Smooth muscle cell (in vitro differentiated cells): ENCODE results near the gene SHISAL1. TPM values are rescaled to one million over a fixed set of nuclear protein-coding genes. Genes with fewer than 3 reads are reported as not detected.

Experiments
- DNase-seq: peaks from one replicate; lab custom pipeline; 2025; ENCODE audit not compliant: unreplicated experiment; lab: John Stamatoyannopoulos, UW
- H2AFZ ChIP-seq: fragments of 200-600 bp; sonication (generic); 2 replicates; pipeline ENCODE4 v1.6.0; 2016; ENCODE audit warnings: antibody characterized with exemption, low read depth, mild to moderate bottlenecking
- H3F3A ChIP-seq: fragments of 200-600 bp; sonication (generic); 2 replicates; pipeline ENCODE4 v1.6.0; 2017; ENCODE audit warnings: antibody characterized with exemption, low read depth
- H3K27ac ChIP-seq: fragments of 200-600 bp; sonication (generic); 2 replicates; pipeline ENCODE4 v1.5.1; 2016; ENCODE audit warnings: low read depth, mild to moderate bottlenecking
- H3K27me3 ChIP-seq: fragments of 200-600 bp; sonication (generic); 2 replicates; pipeline ENCODE4 v1.6.1; 2016; ENCODE audit warnings: low read depth, mild to moderate bottlenecking
- H3K36me3 ChIP-seq: fragments of 200-600 bp; sonication (generic); 2 replicates; pipeline ENCODE4 v1.5.1; 2016; ENCODE audit warnings: low read depth
- H3K4me1 ChIP-seq: fragments of 200-600 bp; sonication (generic); 2 replicates; pipeline ENCODE4 v1.5.1; 2016; ENCODE audit warnings: low read depth
- H3K4me2 ChIP-seq: fragments of 200-600 bp; sonication (generic); 2 replicates; pipeline ENCODE4 v1.6.0; 2016; ENCODE audit warnings: mild to moderate bottlenecking
- H3K4me3 ChIP-seq: fragments of 200-600 bp; sonication (generic); 2 replicates; pipeline ENCODE4 v1.5.1; 2016; ENCODE audit warnings: mild to moderate bottlenecking
- H3K79me2 ChIP-seq: fragments of 200-600 bp; sonication (generic); 2 replicates; pipeline ENCODE4 v1.6.0; 2016; ENCODE audit warnings: low read depth, mild to moderate bottlenecking
- H3K9ac ChIP-seq: fragments of 200-600 bp; sonication (generic); 2 replicates; pipeline ENCODE4 v1.6.0; 2016; ENCODE audit warnings: low read depth
- H3K9me3 ChIP-seq: fragments of 200-600 bp; sonication (generic); replicated peaks from 2 replicates; pipeline ENCODE4 v1.5.1; 2016; ENCODE audit warnings: low read depth
- H4K20me1 ChIP-seq: fragments of 200-600 bp; sonication (generic); 2 replicates; pipeline ENCODE4 v1.6.0; 2016; ENCODE audit warnings: low read depth
- WGBS: methylation state at CpG from one replicate; pipeline ENCODE4 v1.1.7; 2016; ENCODE audit warnings: low lambda C conversion rate; 5-methylcytosine and 5-hydroxymethylcytosine counted together
- polyA plus RNA-seq: library from polyadenylated mRNA; unstranded; fragments of >200 nt; fragmentation: Nextera tagmentation; extraction: Ambion mirVana; gene quantifications from 2 replicates; pipeline ENCODE4 v1.2.1, GENCODE V29; 2016
- total RNA-seq: library from RNA; depleted of rRNA; stranded (reverse); fragments of >200 nt; gene quantifications from 2 replicates; pipeline ENCODE4 v1.2.3, GENCODE V29; 2014
- TF ChIP-seq, protein P1 (sequence below): fragments of 200-600 bp; sonication (generic); IDR thresholded peaks from 2 replicates; pipeline ENCODE4 v1.5.1; 2017; ENCODE audit warnings: borderline replicate concordance, mild to moderate bottlenecking, antibody characterized with exemption; ENCODE audit not compliant: insufficient read depth, poor library complexity, severe bottlenecking

The SHISAL1 gene
- total and polyA plus RNA-seq, 2 experiments from 2014 or later, result 0.78 to 1.9 TPM

DNA sequence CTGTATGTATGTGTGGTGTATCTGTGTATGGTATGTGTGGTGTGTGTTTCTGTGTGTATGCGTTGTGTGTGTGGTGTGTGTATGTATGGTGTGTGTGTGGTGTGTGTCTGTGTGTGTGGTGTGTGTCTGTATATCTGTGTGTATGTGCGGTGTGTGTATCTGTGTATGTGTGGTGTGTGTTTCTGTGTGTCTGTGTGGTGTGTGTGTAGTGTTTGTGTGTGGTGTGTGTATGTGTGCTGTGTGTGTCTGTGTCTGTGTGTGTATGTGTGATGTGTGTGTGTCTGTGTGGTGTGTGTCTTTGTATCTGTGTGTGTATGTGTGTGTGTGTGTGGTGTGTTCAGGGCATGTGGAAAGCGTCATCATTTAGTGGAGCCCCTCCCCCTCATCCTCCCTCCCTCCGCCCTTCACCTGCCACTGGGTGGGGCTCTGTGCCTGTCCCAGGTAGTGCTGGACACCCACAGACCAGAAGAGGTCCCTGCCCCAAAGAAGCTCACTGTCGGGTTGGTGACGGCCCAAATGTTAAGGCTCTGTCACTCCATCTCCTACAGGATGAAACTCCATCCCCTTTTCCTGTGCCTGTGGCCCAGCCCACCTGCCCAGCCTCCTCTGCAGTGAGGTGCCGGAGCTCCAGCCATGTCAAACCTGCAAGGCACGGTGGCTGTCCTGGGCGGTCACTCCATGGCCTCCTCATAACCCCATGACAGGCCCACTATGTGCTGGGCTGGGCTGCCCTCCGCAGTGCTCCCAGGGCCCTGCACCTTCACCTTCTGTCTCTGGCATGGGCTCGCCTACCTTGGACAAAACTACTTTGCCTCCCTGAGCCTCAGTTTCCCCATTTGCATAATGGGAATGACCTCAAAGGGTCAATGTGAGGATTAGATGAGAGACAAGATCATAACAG is 23.4 kb upstream of the SHISAL1 start:
- no peak overlapping the region for H2AFZ ChIP-seq
- WGBS, result 86% methylated on average over 10 of the region's 11 CpGs

DNA sequence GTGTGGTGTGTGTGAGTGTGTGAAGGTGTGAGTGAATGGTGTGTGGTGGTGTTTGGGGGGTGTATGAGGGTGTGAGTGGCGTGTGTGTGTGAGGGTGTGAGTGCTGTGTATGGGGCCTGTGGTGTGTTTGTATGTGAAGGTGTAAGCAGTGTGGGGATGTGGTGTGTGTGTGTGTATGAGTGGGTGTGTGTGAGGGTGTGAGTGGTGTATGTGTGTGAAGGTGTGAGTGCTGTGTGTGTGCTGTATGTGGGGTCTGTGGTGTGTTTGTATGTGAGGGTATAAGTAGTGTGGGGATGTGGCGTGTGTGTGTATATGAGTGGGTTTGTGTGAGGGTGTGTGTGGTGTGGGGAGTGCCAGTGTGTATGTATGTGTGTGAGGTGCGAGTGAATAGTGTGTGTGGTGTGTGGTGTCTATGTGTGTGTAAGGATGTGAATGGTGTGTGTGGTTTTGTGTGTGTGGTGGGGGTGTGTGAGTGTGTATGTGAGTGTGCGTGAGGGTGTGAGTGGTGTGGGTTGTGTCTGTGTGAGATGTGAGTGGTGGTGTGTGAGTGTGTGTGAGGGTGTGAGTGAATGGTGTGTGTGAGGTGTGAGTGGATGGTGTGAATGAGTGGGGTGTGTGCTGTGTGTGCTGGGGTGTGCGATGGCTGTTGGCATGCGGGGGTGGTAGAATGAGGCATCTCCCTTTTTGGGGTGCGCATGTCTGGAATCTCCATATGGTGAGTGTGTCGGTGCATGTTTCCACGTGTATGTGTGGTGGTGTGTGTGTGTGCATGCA is 22.5 kb upstream of the SHISAL1 start:
- Histone ChIP-seq H3K4me2 (no peak overlapping the region), H3K9me3 (no peaks in the 10 kb centered on the region), H3K9ac (no peak overlapping the region), H3F3A (no peaks in the 10 kb centered on the region), H3K4me1 (peaks cover 10% of the 10 kb centered on the region), H3K79me2 (no peaks in the 10 kb centered on the region), H4K20me1 (no peaks in the 10 kb centered on the region), H3K36me3 (no peaks in the 10 kb centered on the region), H3K4me3 (no peak overlapping the region), H3K27me3 (peaks cover 31% of the 10 kb centered on the region), H2AFZ (no peak overlapping the region), H3K27ac (no peak overlapping the region)
- 96% methylated on average over 9 of the region's 9 CpGs for WGBS
- no peak for DNase-seq
- TF ChIP-seq, protein P1, sequence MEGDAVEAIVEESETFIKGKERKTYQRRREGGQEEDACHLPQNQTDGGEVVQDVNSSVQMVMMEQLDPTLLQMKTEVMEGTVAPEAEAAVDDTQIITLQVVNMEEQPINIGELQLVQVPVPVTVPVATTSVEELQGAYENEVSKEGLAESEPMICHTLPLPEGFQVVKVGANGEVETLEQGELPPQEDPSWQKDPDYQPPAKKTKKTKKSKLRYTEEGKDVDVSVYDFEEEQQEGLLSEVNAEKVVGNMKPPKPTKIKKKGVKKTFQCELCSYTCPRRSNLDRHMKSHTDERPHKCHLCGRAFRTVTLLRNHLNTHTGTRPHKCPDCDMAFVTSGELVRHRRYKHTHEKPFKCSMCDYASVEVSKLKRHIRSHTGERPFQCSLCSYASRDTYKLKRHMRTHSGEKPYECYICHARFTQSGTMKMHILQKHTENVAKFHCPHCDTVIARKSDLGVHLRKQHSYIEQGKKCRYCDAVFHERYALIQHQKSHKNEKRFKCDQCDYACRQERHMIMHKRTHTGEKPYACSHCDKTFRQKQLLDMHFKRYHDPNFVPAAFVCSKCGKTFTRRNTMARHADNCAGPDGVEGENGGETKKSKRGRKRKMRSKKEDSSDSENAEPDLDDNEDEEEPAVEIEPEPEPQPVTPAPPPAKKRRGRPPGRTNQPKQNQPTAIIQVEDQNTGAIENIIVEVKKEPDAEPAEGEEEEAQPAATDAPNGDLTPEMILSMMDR, result no peak

More for the DNA sequence above, 23.4 kb upstream of the SHISAL1 start:
- H3K36me3 ChIP-seq, result no peaks in the 10 kb centered on the region
- H3K79me2 ChIP-seq, result no peaks in the 10 kb centered on the region
- H4K20me1 ChIP-seq, result no peaks in the 10 kb centered on the region
- H3K4me3 ChIP-seq, result no peak overlapping the region
- peaks cover 22% of the 10 kb centered on the region for H3K27me3 ChIP-seq
- no peak for DNase-seq
- peaks cover 11% of the 10 kb centered on the region for H3K4me1 ChIP-seq
- H3K9ac ChIP-seq, result no peak overlapping the region
- H3K4me2 ChIP-seq, result no peak overlapping the region
- no peaks in the 10 kb centered on the region for H3K9me3 ChIP-seq
- H3F3A ChIP-seq, result no peaks in the 10 kb centered on the region
- TF ChIP-seq, protein P1, result no peak
- no peak overlapping the region for H3K27ac ChIP-seq

DNA sequence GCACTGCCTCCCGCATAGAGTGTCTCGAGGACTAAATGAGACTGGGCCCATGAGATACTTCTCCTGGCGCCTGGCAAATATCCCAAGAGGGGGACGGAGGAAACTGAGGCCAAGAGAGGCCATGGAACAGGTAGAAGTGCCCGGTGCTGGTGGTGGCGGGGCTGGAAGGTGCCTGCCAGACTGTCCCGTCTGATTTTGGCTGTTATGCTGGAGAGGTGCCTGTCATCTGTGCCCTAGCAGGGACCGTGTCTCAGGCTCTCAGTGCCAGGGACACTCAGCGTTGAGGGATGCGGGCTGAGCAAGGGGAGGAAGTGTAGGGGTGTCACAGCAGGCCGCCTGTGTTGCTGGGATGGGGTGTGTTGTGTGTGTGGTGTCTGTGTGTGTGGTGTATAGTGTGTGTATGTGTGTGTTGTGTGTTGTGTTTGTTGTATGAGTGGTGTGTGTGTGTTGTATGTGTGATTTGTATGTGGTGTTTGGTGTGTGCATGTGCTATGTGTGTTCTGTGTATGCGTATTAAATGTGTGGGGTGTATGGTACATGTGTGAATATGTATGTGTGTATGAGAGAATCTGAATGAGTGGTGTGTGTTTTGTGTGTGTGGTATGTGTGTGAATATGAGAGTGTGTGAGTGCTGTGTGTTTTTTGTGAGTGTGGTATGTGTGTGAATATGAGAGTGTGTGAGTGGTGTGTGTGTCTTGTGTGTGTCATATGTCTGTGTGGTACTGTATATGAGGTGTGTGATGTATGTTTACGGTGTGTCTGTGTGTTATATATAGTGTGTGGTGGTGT is 21.3 kb upstream of the SHISAL1 start:
- Histone ChIP-seq H3K27ac (no peak overlapping the region), H3K79me2 (no peaks in the 10 kb centered on the region), H3K36me3 (no peaks in the 10 kb centered on the region), H3K4me2 (no peak overlapping the region), H4K20me1 (no peaks in the 10 kb centered on the region), H3K9me3 (no peaks in the 10 kb centered on the region), H3K4me1 (peaks cover 10% of the 10 kb centered on the region), H3K4me3 (no peak overlapping the region), H2AFZ (no peak overlapping the region), H3K9ac (no peak overlapping the region), H3F3A (no peaks in the 10 kb centered on the region), H3K27me3 (peaks cover 42% of the 10 kb centered on the region)
- 93% methylated on average over 13 of the region's 13 CpGs for WGBS
- no peak for DNase-seq
- TF ChIP-seq, protein P1, result no peak
